ENCODE measurements around the gene LYPD6B.

Gene LYPD6B

DNA sequence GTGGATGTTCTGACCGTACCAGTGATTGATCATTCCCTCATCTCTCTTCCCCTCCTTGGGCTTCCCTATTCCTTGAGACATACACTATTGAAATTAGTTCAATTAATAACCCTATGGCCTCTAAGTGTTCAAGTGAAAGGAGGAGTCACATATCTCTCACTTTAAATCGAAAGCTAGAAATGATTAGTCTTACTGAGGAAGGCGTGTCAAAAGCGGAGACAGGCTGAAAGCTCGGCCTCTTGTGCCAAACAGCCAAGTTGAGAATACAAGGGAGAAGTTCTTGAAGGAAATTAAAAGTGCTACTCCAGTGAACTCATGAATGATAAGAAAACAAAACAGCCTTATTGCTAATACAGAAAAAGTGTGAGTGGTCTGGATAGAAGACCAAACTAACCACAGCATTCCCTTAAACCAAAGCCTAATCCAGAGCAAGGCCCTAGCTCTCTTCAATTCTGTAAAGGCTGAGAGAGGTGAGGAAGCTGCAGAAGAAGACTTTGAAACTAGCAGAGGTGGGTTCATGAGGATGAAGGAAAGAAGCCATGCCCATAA lies 147.5 kb downstream of the LYPD6B start:
- Histone ChIP-seq H3K4me2 (no peak overlapping the region), H3K79me2 (ENCODE audit: insufficient read depth, low read depth) (no peaks in the 10 kb centered on the region), H3K4me1 (ENCODE audit: low read depth, poor library complexity, severe bottlenecking) (no peaks in the 10 kb centered on the region), H3K9ac (no peak overlapping the region), H4K20me1 (ENCODE audit: insufficient read depth) (no peaks in the 10 kb centered on the region), H2AFZ (ENCODE audit: low read depth) (no peak overlapping the region), H3K4me3 (IDR thresholded peaks at IDR 0.05; ENCODE audit: insufficient read depth, low read depth, low read length) (no peak overlapping the region), H3K36me3 (ENCODE audit: insufficient read depth) (no peaks in the 10 kb centered on the region), H3K27ac (no peak overlapping the region), H3K27me3 (ENCODE audit: insufficient read depth, low read depth) (no peaks in the 10 kb centered on the region)
- TF ChIP-seq, protein P1, sequence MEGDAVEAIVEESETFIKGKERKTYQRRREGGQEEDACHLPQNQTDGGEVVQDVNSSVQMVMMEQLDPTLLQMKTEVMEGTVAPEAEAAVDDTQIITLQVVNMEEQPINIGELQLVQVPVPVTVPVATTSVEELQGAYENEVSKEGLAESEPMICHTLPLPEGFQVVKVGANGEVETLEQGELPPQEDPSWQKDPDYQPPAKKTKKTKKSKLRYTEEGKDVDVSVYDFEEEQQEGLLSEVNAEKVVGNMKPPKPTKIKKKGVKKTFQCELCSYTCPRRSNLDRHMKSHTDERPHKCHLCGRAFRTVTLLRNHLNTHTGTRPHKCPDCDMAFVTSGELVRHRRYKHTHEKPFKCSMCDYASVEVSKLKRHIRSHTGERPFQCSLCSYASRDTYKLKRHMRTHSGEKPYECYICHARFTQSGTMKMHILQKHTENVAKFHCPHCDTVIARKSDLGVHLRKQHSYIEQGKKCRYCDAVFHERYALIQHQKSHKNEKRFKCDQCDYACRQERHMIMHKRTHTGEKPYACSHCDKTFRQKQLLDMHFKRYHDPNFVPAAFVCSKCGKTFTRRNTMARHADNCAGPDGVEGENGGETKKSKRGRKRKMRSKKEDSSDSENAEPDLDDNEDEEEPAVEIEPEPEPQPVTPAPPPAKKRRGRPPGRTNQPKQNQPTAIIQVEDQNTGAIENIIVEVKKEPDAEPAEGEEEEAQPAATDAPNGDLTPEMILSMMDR (conservative IDR thresholded peaks at IDR 0.05; ENCODE audit: low read depth, low read length), result no peak

GRCh38 chr2:149187057-149187456 lies 148.6 kb downstream of the LYPD6B start:
- H4K20me1 ChIP-seq (ENCODE audit: insufficient read depth), result no peaks in the 10 kb centered on the region
- H3K4me1 ChIP-seq (ENCODE audit: low read depth, poor library complexity, severe bottlenecking), result no peaks in the 10 kb centered on the region
- H3K27ac ChIP-seq, result no peak overlapping the region
- TF ChIP-seq, protein P1 (conservative IDR thresholded peaks at IDR 0.05; ENCODE audit: low read depth, low read length), result no peak
- no peak overlapping the region for H3K4me3 ChIP-seq (IDR thresholded peaks at IDR 0.05; ENCODE audit: insufficient read depth, low read depth, low read length)
- no peaks in the 10 kb centered on the region for H3K27me3 ChIP-seq (ENCODE audit: insufficient read depth, low read depth)
- no peaks in the 10 kb centered on the region for H3K36me3 ChIP-seq (ENCODE audit: insufficient read depth)
- no peak overlapping the region for H3K9ac ChIP-seq
- no peak overlapping the region for H3K4me2 ChIP-seq
- no peak overlapping the region for H2AFZ ChIP-seq (ENCODE audit: low read depth)
- H3K79me2 ChIP-seq (ENCODE audit: insufficient read depth, low read depth), result no peaks in the 10 kb centered on the region

- Histone ChIP-seq H3K27me3 (ENCODE audit: insufficient read depth, low read depth) (no peaks in the 10 kb centered on the region), H3K36me3 (ENCODE audit: insufficient read depth) (no peaks in the 10 kb centered on the region), H3K79me2 (ENCODE audit: insufficient read depth, low read depth) (no peaks in the 10 kb centered on the region), H3K27ac (no peak overlapping the region), H2AFZ (ENCODE audit: low read depth) (no peak overlapping the region), H3K4me3 (IDR thresholded peaks at IDR 0.05; ENCODE audit: insufficient read depth, low read depth, low read length) (no peak overlapping the region), H4K20me1 (ENCODE audit: insufficient read depth) (no peaks in the 10 kb centered on the region), H3K4me2 (no peak overlapping the region), H3K4me1 (ENCODE audit: low read depth, poor library complexity, severe bottlenecking) (no peaks in the 10 kb centered on the region), H3K9ac (no peak overlapping the region)
- TF ChIP-seq, protein P1 (conservative IDR thresholded peaks at IDR 0.05; ENCODE audit: low read depth, low read length), result no peak
Observed at GRCh38 chr2:149188291-149188690, 149.8 kb downstream of the LYPD6B start.

GRCh38 chr2:149189769-149190168 lies 151.3 kb downstream of the LYPD6B start:
- TF ChIP-seq, protein P1 (conservative IDR thresholded peaks at IDR 0.05; ENCODE audit: low read depth, low read length), result no peak
- no peaks in the 10 kb centered on the region for H3K27me3 ChIP-seq (ENCODE audit: insufficient read depth, low read depth)
- no peaks in the 10 kb centered on the region for H3K4me1 ChIP-seq (ENCODE audit: low read depth, poor library complexity, severe bottlenecking)
- H3K9ac ChIP-seq, result no peak overlapping the region
- no peak overlapping the region for H3K4me3 ChIP-seq (IDR thresholded peaks at IDR 0.05; ENCODE audit: insufficient read depth, low read depth, low read length)
- no peak overlapping the region for H3K27ac ChIP-seq
- no peaks in the 10 kb centered on the region for H3K36me3 ChIP-seq (ENCODE audit: insufficient read depth)
- no peak overlapping the region for H3K4me2 ChIP-seq
- H4K20me1 ChIP-seq (ENCODE audit: insufficient read depth), result no peaks in the 10 kb centered on the region
- no peak overlapping the region for H2AFZ ChIP-seq (ENCODE audit: low read depth)
- no peaks in the 10 kb centered on the region for H3K79me2 ChIP-seq (ENCODE audit: insufficient read depth, low read depth)

Measured in KMS-11 (cell line).